Measurements from ENCODE around the gene IL3RA.

DNA sequence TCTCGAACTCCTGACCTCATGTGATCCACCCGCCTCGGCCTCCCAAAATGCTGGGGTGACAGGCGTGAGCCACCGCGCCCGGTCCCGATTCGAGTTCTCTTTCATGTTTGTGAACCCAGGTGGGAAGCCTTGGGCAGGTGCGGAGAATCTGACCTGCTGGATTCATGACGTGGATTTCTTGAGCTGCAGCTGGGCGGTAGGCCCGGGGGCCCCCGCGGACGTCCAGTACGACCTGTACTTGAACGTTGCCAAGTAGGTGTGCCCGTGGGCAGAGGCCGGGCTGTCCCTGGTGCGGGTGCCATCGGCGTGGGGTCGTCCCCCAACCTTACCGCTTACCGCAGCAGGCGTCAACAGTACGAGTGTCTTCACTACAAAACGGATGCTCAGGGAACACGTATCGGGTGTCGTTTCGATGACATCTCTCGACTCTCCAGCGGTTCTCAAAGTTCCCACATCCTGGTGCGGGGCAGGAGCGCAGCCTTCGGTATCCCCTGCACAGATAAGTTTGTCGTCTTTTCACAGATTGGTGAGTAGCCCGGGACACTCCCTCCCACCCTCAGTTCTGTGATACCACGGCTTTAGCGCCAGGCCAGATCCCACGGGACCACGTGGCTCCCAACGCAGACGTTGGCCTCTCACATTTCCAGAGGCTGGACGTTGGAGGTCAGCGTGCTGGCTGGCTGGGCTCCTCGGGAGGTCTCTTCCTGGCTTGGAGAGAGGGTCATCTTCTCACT lies 15.6 kb downstream of the IL3RA start:
- TF ChIP-seq EZH2phosphoT487 (IDR thresholded peaks at IDR 0.05; ENCODE audit: unreplicated experiment) = no peak
- TF ChIP-seq, protein P1, sequence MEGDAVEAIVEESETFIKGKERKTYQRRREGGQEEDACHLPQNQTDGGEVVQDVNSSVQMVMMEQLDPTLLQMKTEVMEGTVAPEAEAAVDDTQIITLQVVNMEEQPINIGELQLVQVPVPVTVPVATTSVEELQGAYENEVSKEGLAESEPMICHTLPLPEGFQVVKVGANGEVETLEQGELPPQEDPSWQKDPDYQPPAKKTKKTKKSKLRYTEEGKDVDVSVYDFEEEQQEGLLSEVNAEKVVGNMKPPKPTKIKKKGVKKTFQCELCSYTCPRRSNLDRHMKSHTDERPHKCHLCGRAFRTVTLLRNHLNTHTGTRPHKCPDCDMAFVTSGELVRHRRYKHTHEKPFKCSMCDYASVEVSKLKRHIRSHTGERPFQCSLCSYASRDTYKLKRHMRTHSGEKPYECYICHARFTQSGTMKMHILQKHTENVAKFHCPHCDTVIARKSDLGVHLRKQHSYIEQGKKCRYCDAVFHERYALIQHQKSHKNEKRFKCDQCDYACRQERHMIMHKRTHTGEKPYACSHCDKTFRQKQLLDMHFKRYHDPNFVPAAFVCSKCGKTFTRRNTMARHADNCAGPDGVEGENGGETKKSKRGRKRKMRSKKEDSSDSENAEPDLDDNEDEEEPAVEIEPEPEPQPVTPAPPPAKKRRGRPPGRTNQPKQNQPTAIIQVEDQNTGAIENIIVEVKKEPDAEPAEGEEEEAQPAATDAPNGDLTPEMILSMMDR (conservative IDR thresholded peaks at IDR 0.05; ENCODE audit: low read depth in 2 of 2) = no peak
- TF ChIP-seq CREB1 (CRISPR knock-in tag; IDR thresholded peaks at IDR 0.05; ENCODE audit: low read depth) = no peak
- TF ChIP-seq, protein P2, sequence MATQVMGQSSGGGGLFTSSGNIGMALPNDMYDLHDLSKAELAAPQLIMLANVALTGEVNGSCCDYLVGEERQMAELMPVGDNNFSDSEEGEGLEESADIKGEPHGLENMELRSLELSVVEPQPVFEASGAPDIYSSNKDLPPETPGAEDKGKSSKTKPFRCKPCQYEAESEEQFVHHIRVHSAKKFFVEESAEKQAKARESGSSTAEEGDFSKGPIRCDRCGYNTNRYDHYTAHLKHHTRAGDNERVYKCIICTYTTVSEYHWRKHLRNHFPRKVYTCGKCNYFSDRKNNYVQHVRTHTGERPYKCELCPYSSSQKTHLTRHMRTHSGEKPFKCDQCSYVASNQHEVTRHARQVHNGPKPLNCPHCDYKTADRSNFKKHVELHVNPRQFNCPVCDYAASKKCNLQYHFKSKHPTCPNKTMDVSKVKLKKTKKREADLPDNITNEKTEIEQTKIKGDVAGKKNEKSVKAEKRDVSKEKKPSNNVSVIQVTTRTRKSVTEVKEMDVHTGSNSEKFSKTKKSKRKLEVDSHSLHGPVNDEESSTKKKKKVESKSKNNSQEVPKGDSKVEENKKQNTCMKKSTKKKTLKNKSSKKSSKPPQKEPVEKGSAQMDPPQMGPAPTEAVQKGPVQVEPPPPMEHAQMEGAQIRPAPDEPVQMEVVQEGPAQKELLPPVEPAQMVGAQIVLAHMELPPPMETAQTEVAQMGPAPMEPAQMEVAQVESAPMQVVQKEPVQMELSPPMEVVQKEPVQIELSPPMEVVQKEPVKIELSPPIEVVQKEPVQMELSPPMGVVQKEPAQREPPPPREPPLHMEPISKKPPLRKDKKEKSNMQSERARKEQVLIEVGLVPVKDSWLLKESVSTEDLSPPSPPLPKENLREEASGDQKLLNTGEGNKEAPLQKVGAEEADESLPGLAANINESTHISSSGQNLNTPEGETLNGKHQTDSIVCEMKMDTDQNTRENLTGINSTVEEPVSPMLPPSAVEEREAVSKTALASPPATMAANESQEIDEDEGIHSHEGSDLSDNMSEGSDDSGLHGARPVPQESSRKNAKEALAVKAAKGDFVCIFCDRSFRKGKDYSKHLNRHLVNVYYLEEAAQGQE (IDR thresholded peaks at IDR 0.05; ENCODE audit: unreplicated experiment) = no peak
- no peak for TF ChIP-seq POLR2AphosphoS5 (IDR thresholded peaks at IDR 0.05; ENCODE audit: low read depth)
- no peak for TF ChIP-seq STAT1 (IDR thresholded peaks at IDR 0.05; ENCODE audit: unreplicated experiment)
- no peak for TF ChIP-seq EZH2 (IDR thresholded peaks at IDR 0.05; ENCODE audit: low read depth, unreplicated experiment)
